IMR-90 (cell line): ENCODE measurements around the gene FBXO31. TPM values are rescaled to one million over a fixed set of nuclear protein-coding genes. Genes with fewer than 3 reads are reported as not detected.

ENCODE experiments used
- ATAC-seq: fragments of 200-7000 bp; cut with Tn5 transposase; 2 replicates; pipeline ENCODE4 v1.9.1; 2020; ENCODE audit warnings: low read depth, mild to moderate bottlenecking, moderate library complexity
- BruUV-seq: library from RNA; stranded (reverse); fragments of 400-500 nt; replicated peaks from 2 replicates; lab custom pipeline; 2021; lab: Mats Ljungman, UMichigan
- CTCF ChIA-PET: fragments of 300-600 bp; formaldehyde crosslinking; extraction: SDS; loops from one replicate; lab custom pipeline; 2021; ENCODE audit warnings: antibody characterized with exemption; lab: Yijun Ruan, JAX
- POLR2A ChIA-PET: fragments of 300-600 bp; sonication (Branson Sonifier 250); formaldehyde crosslinking; loops from one replicate; lab custom pipeline; 2022; ENCODE audit warnings: antibody characterized with exemption; ENCODE audit not compliant: unreplicated experiment; lab: Charles Lee
- DNase-seq: peaks from one replicate; pipeline ENCODE4 v3.0.0; 2013
- H2AFZ ChIP-seq: replicated peaks from 2 replicates; pipeline ENCODE3; 2013; ENCODE audit warnings: low read length, mild to moderate bottlenecking; ENCODE audit not compliant: poor library complexity
- H2AK5ac ChIP-seq: 2 replicates; pipeline ENCODE4 v1.6.1; 2013; ENCODE audit warnings: low read depth, low read length, inconsistent platforms
- H2AK9ac ChIP-seq: replicated peaks from 2 replicates; pipeline ENCODE3; 2013; ENCODE audit warnings: mild to moderate bottlenecking, low read depth, low read length, moderate library complexity; ENCODE audit not compliant: poor library complexity
- H2BK120ac ChIP-seq: 2 replicates; pipeline ENCODE4 v1.6.1; 2013; ENCODE audit warnings: low read depth, low read length, inconsistent platforms
- H2BK15ac ChIP-seq: 3 replicates; pipeline ENCODE4 v1.6.1; 2013; ENCODE audit warnings: low read depth, low read length, inconsistent platforms
- H2BK20ac ChIP-seq: 2 replicates; pipeline ENCODE4 v1.6.1; 2013; ENCODE audit warnings: low read depth, mild to moderate bottlenecking, inconsistent platforms, low read length, moderate library complexity
- H2BK5ac ChIP-seq: 2 replicates; pipeline ENCODE4 v1.6.1; 2013; ENCODE audit warnings: mild to moderate bottlenecking, low read depth, low read length, inconsistent platforms; ENCODE audit not compliant: poor library complexity, severe bottlenecking
- H3K14ac ChIP-seq: replicated peaks from 2 replicates; pipeline ENCODE4 v1.6.1; 2013; ENCODE audit warnings: low read depth, low read length, inconsistent platforms
- H3K18ac ChIP-seq: 2 replicates; pipeline ENCODE4 v1.6.1; 2013; ENCODE audit warnings: low read depth, low read length, control low read depth
- H3K23ac ChIP-seq: 2 replicates; pipeline ENCODE4 v1.6.1; 2013; ENCODE audit warnings: low read depth, low read length, inconsistent platforms
- H3K27ac ChIP-seq: 2 replicates; pipeline ENCODE4 v1.5.1; 2013; ENCODE audit warnings: mild to moderate bottlenecking, control low read depth, low read length; ENCODE audit not compliant: insufficient read depth
- H3K27me3 ChIP-seq: 2 replicates; pipeline ENCODE4 v1.6.1; 2013; ENCODE audit warnings: low read length; ENCODE audit not compliant: control insufficient read depth, insufficient read depth
- H3K36me3 ChIP-seq: 2 replicates; pipeline ENCODE4 v1.6.1; 2013; ENCODE audit warnings: low read length, mixed read lengths; ENCODE audit not compliant: control insufficient read depth, insufficient read depth
- H3K4ac ChIP-seq: 2 replicates; pipeline ENCODE4 v1.6.1; 2013; ENCODE audit warnings: low read depth, low read length, inconsistent platforms
- H3K4me1 ChIP-seq: 2 replicates; pipeline ENCODE4 v1.6.1; 2013; ENCODE audit warnings: low read length, mixed read lengths; ENCODE audit not compliant: control insufficient read depth, insufficient read depth
- H3K4me2 ChIP-seq: 2 replicates; pipeline ENCODE4 v1.6.1; 2013; ENCODE audit warnings: low read depth, mild to moderate bottlenecking, control low read depth, low read length, moderate library complexity
- H3K4me3 ChIP-seq: 2 replicates; pipeline ENCODE4 v1.5.1; 2013; ENCODE audit warnings: low read depth, mild to moderate bottlenecking, control low read depth, low read length, moderate library complexity; ENCODE audit not compliant: insufficient read depth
- H3K56ac ChIP-seq: 2 replicates; pipeline ENCODE4 v1.6.1; 2013; ENCODE audit warnings: low read length, inconsistent platforms; ENCODE audit not compliant: insufficient read depth; ENCODE audit errors: extremely low read depth
- H3K79me1 ChIP-seq, 2 experiments: 2 replicates each; pipeline ENCODE4 v1.6.1; 2013; ENCODE audit warnings: low read length in 2 of 2, inconsistent platforms in 1 of 2, low read depth in 1 of 2
- H3K9ac ChIP-seq: 2 replicates; pipeline ENCODE4 v1.6.1; 2013; ENCODE audit warnings: low read depth, low read length, control low read depth
- H3K9me1 ChIP-seq: 2 replicates; pipeline ENCODE4 v1.6.1; 2013; ENCODE audit warnings: low read length, inconsistent platforms; ENCODE audit not compliant: insufficient read depth
- H3K9me3 ChIP-seq: 2 replicates; pipeline ENCODE4 v1.6.1; 2013; ENCODE audit warnings: low read length; ENCODE audit not compliant: control insufficient read depth, insufficient read depth
- H4K20me1 ChIP-seq: 2 replicates; pipeline ENCODE4 v1.6.1; 2013; ENCODE audit warnings: low read length, inconsistent platforms; ENCODE audit not compliant: insufficient read depth
- H4K5ac ChIP-seq: 2 replicates; pipeline ENCODE4 v1.6.1; 2013; ENCODE audit warnings: mild to moderate bottlenecking, low read depth, low read length, control low read depth
- H4K8ac ChIP-seq, 2 experiments: 2 replicates each; pipeline ENCODE4 v1.6.1; 2013; ENCODE audit warnings: low read depth in 2 of 2, low read length in 2 of 2, control low read depth in 1 of 2, inconsistent platforms in 1 of 2
- H4K91ac ChIP-seq: 2 replicates; pipeline ENCODE4 v1.6.1; 2013; ENCODE audit warnings: low read depth, low read length, inconsistent platforms; ENCODE audit not compliant: insufficient read depth
- BHLHE40 ChIP-seq: fragments of 150-350 bp; IDR thresholded peaks from 2 replicates; pipeline ENCODE4 v1.6.1; 2016; ENCODE audit warnings: mild to moderate bottlenecking, low read depth, low read length
- CEBPB ChIP-seq: IDR thresholded peaks from 2 replicates; pipeline ENCODE4 v1.6.1; 2012; ENCODE audit warnings: low read depth, low read length, improper control_type of control experiment
- CHD1 ChIP-seq: IDR thresholded peaks from 2 replicates; pipeline ENCODE4 v1.6.1; 2012; ENCODE audit warnings: low read depth, low read length, improper control_type of control experiment
- CTCF ChIP-seq: conservative IDR thresholded peaks from 2 replicates; pipeline ENCODE4 v1.5.1; 2012; ENCODE audit warnings: mild to moderate bottlenecking, low read depth, low read length, improper control_type of control experiment
- ELK1 ChIP-seq: fragments of 150-350 bp; IDR thresholded peaks from 2 replicates; pipeline ENCODE4 v1.6.1; 2016; ENCODE audit warnings: low read depth, mild to moderate bottlenecking, low read length, moderate library complexity, borderline replicate concordance
- FOS ChIP-seq: fragments of 150-350 bp; IDR thresholded peaks from 2 replicates; pipeline ENCODE4 v1.6.1; 2016; ENCODE audit warnings: low read depth, low read length
- MAFK ChIP-seq: IDR thresholded peaks from 2 replicates; pipeline ENCODE4 v1.6.1; 2012; ENCODE audit warnings: low read depth, low read length, improper control_type of control experiment
- MAZ ChIP-seq: IDR thresholded peaks from 2 replicates; pipeline ENCODE4 v1.6.1; 2012; ENCODE audit warnings: low read depth, mild to moderate bottlenecking, low read length, improper control_type of control experiment, moderate library complexity, borderline replicate concordance
- MXI1 ChIP-seq: IDR thresholded peaks from 2 replicates; pipeline ENCODE4 v1.6.1; 2012; ENCODE audit warnings: low read depth, mild to moderate bottlenecking, low read length, moderate library complexity, borderline replicate concordance
- NFE2L2 ChIP-seq: fragments of 150-350 bp; IDR thresholded peaks from 2 replicates; pipeline ENCODE4 v1.6.1; 2016; ENCODE audit warnings: low read depth, mild to moderate bottlenecking, low read length
- POLR2A ChIP-seq: IDR thresholded peaks from 2 replicates; pipeline ENCODE4 v1.6.1; 2012; ENCODE audit warnings: mild to moderate bottlenecking, low read depth, low read length
- RAD21 ChIP-seq: IDR thresholded peaks from 2 replicates; pipeline ENCODE4 v1.6.1; 2012; ENCODE audit warnings: low read length, improper control_type of control experiment
- RCOR1 ChIP-seq: IDR thresholded peaks from 2 replicates; pipeline ENCODE4 v1.6.1; 2012; ENCODE audit warnings: mild to moderate bottlenecking, low read length, improper control_type of control experiment; ENCODE audit not compliant: insufficient replicate concordance
- RFX5 ChIP-seq: IDR thresholded peaks from 2 replicates; pipeline ENCODE4 v1.8.0; 2012; ENCODE audit warnings: low read depth, mild to moderate bottlenecking, low read length, moderate library complexity
- SMC3 ChIP-seq: fragments of 150-350 bp; IDR thresholded peaks from 2 replicates; pipeline ENCODE4 v1.6.1; 2016; ENCODE audit warnings: low read depth, mild to moderate bottlenecking, antibody characterized with exemption, low read length, moderate library complexity
- USF2 ChIP-seq: fragments of 150-350 bp; IDR thresholded peaks from 2 replicates; pipeline ENCODE4 v1.6.1; 2017; ENCODE audit warnings: mild to moderate bottlenecking, antibody characterized with exemption, low read length, low read depth
- WGBS, 2 experiments: methylation state at CpG; one replicate each; pipeline versions ENCODE4 v1.1.5 to v1.1.7; 2013; ENCODE audit warnings: missing lambda C conversion rate in 2 of 2; ENCODE audit not compliant: insufficient read length in 1 of 2; ENCODE audit errors: extremely low coverage in 2 of 2; 5-methylcytosine and 5-hydroxymethylcytosine counted together
- dilution Hi-C: fragments of 300-500 bp; cut with HindIII; formaldehyde crosslinking; loops from one replicate; pipeline ENCODE4 v1.14.3; 2018; ENCODE audit warnings: low sequenced_read_pairs; ENCODE audit not compliant: unreplicated experiment
- in situ Hi-C: fragments of 300-500 bp; cut with MboI; formaldehyde crosslinking; loops from 3 replicates; pipeline ENCODE4 v1.14.3; 2019; ENCODE audit warnings: low sequenced_read_pairs, inconsistent platforms, mixed read lengths
- intact Hi-C: fragments of 100-400 bp; cut with micrococcal nuclease; formaldehyde crosslinking; loops from 2 replicates; pipeline ENCODE4 v1.10.0; 2022
- polyA plus RNA-seq, 3 experiments: library from polyadenylated mRNA; depleted of rRNA; stranded (reverse); fragments of >200 nt; gene quantifications; 2 replicates each; pipeline ENCODE4 v1.2.3, GENCODE V29; 2012; ENCODE audit warnings: low replicate concordance in 1 of 3
- total RNA-seq: library from RNA; depleted of rRNA; stranded (reverse); fragments of >200 nt; gene quantifications from 2 replicates; pipeline ENCODE4 v1.2.3, GENCODE V29; 2012

FBXO31 gene
- total and polyA plus RNA-seq, 2 of the 4 experiments (the other 2 are of a cell fraction): 10.4 to 16.9 TPM

GRCh38 chr16:87423429-87423828 is 39.9 kb upstream of the FBXO31 start:
- in situ Hi-C loops: loop anchor here (10.0 to 25.0 kb wide), 2 partner anchors 151 to 339 kb away; partner anchors contain the start of gene KLHDC4

More at GRCh38 chr16:87423429-87423828, 39.9 kb upstream of the FBXO31 start:
- Histone ChIP-seq H4K20me1 (peaks cover 30% of the 10 kb centered on the region), H3K36me3 (peaks cover 36% of the 10 kb centered on the region), H2BK15ac (no peak overlapping the region), H2BK5ac (no peak overlapping the region), H3K27me3 (no peaks in the 10 kb centered on the region), H3K27ac (no peak overlapping the region), H3K14ac (no peak overlapping the region), H3K4ac (no peak overlapping the region), H2AK5ac (no peak overlapping the region), H3K4me2 (no peak overlapping the region), H2AFZ (no peak overlapping the region), H3K18ac (no peak overlapping the region), H3K4me1 (no peaks in the 10 kb centered on the region), H2BK120ac (no peak overlapping the region), H4K5ac (no peak overlapping the region), H3K4me3 (no peak overlapping the region), H3K9ac (no peak overlapping the region), H3K9me1 (peaks cover 7% of the 10 kb centered on the region), H3K56ac (no peak overlapping the region), H3K9me3 (no peaks in the 10 kb centered on the region), H3K79me1 (peaks cover 5 to 50% of the 10 kb centered on the region in 2 experiments; a peak in 3 of 4 replicates), H4K91ac (no peak overlapping the region), H4K8ac (no peak overlapping the region), H2AK9ac (no peak overlapping the region), H3K23ac (no peak overlapping the region), H2BK20ac (no peak overlapping the region)
- 94% methylated on average over 6 of the region's 15 CpGs; no CpG with 5 or more reads in 1 of the 2 experiments for WGBS, 2 experiments
- intact Hi-C loops: no loop called here
- BruUV-seq: no TSS peak
- dilution Hi-C loops: no loop called here
- DNase-seq (no peak), ATAC-seq (no peak)
- TF ChIP-seq CEBPB: no peak
- TF ChIP-seq USF2: no peak
- no peak for TF ChIP-seq FOS
- TF ChIP-seq RFX5: no peak
- TF ChIP-seq CHD1: no peak
- TF ChIP-seq RCOR1: no peak
- no peak for TF ChIP-seq ELK1
- no peak for TF ChIP-seq MXI1
- no peak for TF ChIP-seq SMC3
- no peak for TF ChIP-seq MAZ
- no peak for TF ChIP-seq RAD21
- TF ChIP-seq BHLHE40: no peak
- no peak for TF ChIP-seq POLR2A
- TF ChIP-seq NFE2L2: no peak
- no peak for TF ChIP-seq MAFK
- no peak for TF ChIP-seq CTCF
- ChIA-PET CTCF (no interaction called here), POLR2A (no interaction called here)
